ENCODE measurements around the gene BBIP1.

The BBIP1 gene

DNA sequence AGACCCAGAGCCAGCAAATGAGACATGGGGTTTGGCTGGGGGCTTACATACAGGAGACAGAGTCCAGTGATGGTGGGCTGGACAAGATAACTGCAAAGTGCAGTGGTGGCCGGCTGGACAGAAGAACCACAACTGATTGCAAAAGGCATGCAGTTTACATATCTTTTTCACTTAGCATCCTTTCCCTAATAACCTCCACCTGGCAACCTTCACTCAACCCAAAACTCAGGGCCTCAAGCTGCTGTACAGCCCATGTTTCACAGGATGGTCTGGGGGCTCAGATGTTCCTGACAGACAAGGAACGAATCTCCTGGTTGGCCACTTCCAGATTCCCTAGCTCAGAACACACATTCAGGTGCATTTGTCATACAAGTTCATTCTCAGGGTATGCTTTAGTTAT lies 55.0 kb downstream of the BBIP1 start:
- no peak for DNase-seq (ENCODE audit: extremely low read depth in 1 of 2, low read depth in 1 of 2)

DNA sequence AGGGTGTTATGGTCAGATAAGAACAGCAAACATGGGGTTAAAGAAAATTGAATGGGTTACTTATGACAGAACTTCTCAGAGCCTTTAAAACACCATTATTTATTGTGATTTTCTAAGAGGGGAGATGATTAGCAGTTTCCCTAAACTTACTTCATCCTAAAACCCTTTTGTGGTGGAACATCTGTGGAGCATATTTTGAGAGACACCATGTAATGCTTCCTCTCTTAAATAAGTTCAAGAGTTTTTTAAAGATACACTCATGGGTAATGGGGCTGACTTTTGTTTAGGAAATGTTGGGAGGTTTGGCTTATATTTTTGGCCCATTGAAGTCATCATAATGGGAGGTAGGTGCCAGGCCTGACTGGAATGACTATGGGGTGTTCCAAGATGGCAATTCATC lies 55.6 kb downstream of the BBIP1 start:
- no peak for DNase-seq (ENCODE audit: extremely low read depth in 1 of 2, low read depth in 1 of 2)

DNA sequence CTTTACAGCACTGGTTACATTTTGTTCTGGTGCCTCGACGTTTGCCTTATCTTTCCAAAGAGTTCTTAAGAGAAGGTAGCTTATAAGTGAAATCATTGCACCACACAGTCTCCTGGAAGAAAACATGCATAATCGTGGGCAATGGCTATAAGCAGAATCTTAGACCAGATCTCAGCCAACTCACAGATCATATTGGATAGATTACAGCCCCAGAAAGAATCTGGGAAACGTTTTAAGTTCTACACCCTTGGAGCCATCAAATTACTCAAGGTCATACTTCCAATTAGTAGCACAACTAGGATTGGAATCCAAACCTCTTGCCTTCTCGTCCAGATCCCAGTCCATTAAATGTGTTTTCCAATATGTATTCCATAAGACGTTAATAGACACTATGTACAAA lies 56.0 kb downstream of the BBIP1 start:
- no peak for DNase-seq (ENCODE audit: extremely low read depth in 1 of 2, low read depth in 1 of 2)

DNA sequence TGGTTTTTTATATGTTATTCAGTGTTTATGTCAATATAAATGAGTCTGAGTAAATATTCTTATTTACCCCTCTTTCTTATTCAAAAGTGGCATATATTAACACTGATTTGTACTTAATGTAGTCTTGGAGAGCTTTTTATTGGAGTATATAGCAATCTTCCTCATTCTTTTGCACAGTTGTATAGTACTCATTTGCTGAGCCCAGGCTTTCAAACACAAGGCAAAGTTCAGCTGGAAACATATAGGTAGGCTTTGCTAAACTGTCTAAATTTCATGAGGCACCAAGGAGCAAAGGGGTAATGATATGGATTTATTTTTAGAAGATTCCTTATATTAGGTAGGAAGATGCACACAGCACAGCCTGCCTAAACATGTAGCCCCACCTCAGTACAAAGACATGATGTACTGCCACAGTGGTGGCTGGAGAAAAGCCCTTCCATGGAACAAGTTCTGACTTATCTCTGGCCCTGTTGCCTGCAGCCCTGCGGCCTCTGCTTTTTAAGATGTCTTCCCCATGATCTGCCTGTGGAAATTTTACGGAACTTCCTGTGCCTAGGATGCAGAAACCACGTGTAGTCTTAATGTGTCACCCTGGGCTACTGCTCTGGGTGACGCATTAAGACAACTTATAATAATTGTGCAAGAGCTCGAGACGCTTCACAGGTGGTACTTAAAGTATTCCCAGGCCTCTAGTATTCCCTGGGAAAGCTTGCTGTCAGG lies 56.9 kb downstream of the BBIP1 start:
- DNase-seq (ENCODE audit: extremely low read depth in 1 of 2, low read depth in 1 of 2): no peak

DNA sequence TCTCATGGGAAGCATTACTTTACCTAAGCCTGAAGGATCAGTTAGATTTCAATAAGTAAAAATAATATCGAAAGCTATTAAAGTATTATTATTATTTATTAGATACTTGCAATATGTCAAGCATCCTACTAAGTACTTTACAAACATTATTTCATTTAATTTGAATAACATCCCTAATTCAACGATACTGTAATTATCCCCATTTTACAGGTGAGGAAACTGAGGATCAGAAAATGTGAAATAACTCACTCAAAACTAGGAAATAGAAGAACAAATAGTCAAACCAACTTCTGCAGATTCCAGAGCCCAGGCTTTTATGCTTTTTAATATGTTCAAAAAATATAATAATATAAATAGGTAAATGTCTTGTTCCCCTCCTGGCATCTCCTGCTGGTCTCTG lies 57.5 kb downstream of the BBIP1 start:
- no peak for DNase-seq (ENCODE audit: extremely low read depth in 1 of 2, low read depth in 1 of 2)

DNA sequence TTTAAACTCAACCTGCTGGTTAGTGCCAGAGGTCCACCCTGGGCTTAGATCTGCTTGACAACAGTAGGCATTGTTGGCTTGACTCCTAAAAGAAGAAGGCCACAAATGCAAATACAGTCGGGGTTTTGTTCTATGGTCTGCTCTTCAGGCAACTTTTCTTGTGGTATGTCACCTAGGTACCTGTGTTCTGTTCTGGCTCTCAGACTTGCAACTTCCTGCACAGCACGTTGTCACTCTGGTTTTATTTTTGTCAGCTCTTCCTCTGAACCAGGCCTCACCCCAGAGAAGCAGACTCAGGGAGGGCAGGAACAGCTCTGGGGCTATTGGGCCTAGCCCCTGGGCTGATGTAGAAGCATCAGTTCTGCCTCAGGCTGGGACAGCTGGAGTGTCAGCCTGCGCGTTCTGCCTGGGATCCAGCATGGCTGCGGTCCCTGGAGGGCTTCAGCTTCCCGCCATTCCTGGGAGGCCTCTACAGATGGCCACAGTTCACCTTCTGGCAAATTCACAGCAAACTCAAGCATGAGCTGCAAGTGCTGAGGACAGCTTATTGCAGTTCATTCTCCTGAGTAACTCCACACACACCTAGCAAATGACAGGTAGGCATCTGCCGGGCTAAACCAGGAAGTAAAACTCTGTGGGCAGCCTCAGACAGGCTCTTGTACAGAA lies 58.3 kb downstream of the BBIP1 start:
- DNase-seq (ENCODE audit: extremely low read depth in 1 of 2, low read depth in 1 of 2): no peak

DNA sequence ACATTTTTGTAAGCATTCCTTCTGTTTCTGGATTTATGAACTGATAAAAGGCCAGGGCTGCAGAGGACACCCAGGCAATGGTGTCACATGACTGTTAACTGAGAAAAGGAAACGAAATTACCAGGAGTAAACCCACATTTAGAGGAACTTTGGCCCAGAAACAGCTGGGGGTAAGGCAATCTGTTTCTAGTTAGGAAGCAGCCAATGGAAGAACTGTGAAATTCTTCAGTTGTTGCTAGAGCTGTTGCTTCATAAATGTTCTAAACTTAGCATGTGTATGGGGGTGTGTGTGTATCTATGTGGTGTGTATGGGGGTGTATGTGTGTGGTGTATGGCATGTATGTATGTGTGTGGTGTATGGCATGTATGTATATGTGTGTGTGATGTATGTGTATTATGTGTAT lies 59.0 kb downstream of the BBIP1 start:
- DNase-seq (ENCODE audit: extremely low read depth in 1 of 2, low read depth in 1 of 2): no peak

DNA sequence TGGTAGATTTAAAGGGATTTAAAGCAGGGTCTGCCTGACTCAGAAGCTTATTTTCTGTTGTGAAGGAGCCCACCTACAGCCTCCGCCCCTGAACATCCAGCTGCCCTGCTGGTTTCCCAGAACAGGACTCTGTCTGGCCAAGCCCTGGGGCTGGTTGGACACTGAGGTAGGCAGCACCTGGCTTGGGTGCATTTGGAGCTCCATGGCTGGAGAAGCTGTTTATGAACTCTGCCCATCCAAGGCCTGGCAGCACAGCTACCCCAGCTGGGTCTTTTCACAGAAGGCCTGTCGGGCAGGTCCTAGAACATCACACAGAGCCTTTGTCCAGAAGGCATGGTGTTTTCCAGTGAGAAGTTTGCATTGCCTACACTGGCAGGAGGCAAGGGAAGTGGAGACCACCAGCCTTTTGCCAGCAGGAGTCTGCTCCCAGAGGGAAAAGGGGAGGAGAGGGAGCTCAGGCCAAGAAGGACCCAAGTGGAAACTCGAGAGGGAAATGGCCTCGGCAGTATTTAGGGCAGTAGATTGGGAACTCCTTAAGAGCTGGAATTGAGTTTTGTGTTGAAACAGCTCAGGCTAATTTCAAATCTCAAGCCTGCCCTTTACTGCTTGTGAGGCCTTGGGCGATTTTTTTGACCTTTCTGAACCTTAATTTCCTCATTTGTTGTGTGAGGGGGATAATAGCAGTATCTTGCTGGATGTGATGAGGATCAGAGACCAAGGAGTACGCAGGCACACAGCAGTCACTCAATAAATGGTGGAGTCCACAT lies 59.6 kb downstream of the BBIP1 start:
- DNase-seq (ENCODE audit: extremely low read depth in 1 of 2, low read depth in 1 of 2): no peak

DNA sequence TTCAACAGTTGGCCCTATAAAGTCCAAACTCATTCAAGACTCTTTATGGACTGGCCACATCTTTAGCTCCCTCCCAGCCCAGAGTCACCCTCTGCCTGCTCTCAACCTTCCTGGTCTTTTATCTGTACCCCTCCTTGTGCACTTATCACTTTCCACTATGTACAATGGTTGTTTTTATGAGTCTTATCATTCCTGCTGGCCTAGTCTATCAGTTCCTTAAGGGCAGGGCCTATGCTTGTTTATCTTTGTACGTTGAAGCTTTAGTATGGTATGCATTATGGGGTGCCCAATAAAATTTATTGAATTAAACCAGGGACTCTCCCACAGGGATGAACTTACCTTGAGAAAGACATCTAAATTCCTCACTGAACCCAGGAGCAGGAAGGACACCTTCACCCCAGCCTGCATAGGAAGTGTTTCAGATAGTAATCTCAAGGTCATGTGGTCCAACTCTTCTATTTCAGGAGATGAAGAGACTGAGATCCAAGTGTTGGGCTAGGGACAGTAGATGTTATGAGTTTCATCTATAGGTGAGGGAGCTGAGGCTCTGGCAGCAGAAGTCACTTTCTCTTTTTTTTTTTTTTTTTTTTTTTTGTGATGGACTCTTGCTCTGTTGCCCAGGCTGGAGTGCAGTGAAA lies 60.6 kb downstream of the BBIP1 start:
- no peak for DNase-seq (ENCODE audit: extremely low read depth in 1 of 2, low read depth in 1 of 2)

DNA sequence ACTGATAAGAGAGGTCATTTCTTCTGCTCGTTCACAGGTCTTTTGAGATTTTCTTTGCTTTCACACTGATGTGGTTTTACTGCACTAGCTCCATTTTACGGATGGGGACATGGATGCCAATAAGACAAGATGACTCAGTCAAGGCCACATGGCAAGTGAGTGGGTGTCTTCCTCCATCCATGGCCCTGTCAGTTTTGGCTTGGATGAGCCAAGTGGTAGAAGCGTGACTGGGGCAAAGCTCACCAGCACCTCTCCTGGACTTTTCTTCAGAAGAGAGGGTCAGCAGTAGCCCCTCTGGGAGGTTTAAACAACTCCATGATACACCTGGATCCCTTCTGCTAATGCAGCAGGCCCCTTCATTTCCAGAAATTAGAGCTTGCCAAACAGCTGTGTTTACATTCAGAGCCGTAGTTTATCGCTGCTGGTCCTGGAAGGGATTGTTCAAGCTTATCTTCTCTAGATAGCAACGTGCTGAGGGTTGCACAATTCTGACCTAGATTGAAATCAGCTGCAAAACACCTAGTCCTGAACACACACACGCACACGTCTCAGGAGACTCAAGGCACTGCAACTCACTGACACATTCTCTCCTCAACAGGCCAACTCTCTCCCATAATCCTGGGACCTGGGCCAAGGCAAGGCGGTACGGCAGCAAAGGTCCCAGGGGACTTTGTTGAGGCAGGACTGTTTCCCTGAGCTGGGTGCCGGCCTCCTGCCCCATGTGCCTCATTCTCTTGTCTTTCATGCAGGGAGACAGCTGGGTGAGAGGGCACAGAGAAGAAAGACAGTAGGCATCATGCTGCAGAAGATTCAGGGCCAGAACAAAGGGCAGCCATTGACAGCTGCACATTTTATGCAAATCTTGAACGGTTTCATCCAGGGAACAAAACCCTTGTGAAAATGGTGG lies 61.5 kb downstream of the BBIP1 start:
- no peak for DNase-seq (ENCODE audit: extremely low read depth in 1 of 2, low read depth in 1 of 2)

DNA sequence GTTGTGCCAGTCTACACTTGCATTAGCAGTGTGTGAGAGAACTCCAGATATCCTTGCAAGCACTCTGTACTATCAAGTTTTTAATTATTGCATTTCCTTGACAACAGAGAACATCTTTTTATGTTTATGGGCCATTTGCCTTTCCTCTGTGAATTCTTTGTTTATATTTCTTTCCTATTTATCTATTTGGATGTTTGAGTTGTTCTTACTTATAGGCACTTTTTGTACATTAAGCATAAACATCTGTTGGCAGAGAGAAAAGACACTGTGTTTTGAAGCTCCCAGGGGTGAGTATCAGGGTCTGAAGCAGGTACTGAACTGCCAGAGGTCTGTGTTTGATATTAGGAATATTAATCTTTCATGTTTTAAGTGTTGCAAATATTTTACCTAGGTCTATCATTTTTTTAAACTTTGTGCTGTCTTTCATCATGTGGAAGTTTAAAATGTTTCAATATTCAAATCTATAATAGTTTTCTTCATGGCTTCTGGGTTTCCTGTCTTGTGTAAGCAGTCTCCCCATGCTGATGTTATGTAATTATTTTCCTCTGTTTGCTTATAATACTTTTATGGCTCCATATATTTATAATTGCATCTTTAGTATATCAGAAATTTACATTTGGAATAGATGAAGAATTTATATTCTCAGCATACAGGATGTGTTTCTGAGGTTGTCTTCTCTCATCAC lies 64.9 kb downstream of the BBIP1 start:
- DNase-seq (ENCODE audit: extremely low read depth in 1 of 2, low read depth in 1 of 2): no peak

DNA sequence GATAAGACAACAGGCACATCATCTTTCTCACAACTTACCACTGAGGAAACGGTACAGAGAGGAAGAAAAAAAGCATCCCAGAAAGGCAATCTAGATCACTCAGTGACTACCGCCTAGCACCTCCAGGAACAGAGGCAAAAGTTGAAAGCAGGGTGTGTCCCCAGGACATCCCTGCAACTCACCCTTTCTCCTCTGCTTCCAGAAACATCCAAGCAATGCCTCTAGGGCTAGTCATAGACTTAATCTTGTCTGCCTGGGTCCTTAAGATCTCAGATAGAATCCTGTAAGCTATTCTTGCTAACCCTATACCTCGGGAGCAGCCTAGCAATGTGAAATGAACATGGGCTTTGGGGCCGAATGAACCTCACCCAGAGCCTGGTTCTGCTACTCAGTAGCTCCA lies 66.0 kb downstream of the BBIP1 start:
- DNase-seq (ENCODE audit: extremely low read depth in 1 of 2, low read depth in 1 of 2): no peak

DNA sequence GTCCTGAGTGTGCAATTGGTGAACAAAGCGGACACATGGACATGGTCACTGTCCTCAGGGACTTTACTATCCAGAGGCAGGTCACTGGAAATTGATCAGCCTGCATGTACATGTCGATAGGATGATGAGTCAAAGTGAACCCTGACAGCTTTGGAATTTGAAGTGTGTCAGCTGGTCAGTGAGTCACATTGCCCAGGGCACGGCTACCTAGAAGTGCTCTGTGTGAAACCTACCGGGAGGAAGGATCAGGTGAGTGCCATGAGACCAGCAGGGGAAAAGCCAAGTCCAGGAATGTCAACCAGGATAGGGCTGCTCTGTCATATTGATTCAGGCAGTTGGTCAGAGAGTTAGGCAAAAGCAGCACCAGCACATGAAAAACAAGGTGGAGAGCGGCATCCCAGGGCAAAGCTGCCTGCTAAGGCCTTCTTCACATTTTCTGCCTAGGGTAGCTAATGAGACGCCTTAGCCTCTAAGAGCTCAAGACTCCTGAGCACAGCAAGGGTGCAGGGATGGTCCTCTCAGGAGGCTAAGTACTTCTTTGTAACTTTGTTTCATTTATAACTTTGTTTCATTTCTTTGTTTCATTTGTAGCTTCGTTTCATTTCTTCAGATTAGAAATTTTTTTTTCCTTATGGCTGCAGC lies 66.6 kb downstream of the BBIP1 start:
- DNase-seq (ENCODE audit: extremely low read depth in 1 of 2, low read depth in 1 of 2): no peak

DNA sequence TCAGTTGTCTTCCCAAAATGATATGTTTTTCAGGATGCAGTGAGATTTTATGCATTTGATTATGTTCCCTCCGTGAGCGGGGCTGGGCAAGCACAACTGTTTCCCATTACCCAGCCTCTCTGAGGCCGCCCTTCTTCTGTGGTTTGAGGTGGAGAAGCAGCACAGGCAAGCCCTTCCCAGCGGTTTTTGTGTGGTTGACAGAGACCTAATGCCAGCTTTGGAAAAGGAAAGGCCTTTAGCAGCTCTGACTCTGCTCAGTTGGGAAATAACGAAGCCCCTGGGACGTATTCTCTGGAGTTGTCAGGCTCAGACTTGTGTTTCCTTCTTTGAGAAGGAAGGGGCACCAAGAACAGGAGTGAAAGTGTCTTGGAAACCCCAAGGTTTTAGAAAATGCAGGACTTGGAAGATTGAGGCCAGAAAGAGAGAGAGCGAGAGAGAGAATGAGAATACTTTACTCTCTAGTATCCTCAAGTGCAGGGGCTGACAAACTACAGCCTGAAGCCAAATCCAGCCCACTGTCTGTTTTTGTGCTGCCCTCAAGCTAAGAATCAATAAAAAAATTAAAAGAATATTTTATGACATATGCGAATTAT lies 67.9 kb downstream of the BBIP1 start:
- DNase-seq (ENCODE audit: extremely low read depth in 1 of 2, low read depth in 1 of 2): no peak

DNA sequence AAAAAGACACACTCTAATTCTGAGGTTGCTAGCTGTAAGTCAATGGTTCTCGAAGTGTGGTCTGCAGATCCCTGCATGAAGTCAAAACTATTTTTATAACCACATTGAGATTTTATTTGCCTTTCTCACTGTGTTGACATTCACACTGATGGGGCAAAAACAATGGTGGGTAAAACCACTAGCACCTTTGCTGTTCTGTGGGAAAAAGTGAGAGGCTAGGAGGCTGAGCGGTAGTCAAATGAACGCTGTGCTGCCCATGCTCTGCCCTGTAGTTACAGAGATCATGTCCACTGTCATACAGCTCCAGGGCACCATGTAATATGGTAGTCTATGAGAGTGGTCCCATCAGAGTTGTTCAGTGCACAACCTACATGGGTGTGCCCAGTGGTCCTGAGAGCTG lies 68.9 kb downstream of the BBIP1 start:
- DNase-seq (ENCODE audit: extremely low read depth in 1 of 2, low read depth in 1 of 2): no peak
